ENCODE results near the gene OR56A3. TPM values are rescaled to one million over a fixed set of nuclear protein-coding genes. Genes with fewer than 3 reads are reported as not detected.

The OR56A3 gene
- total and polyA plus RNA-seq, 2 of the 4 experiments (the other 2 are of a cell fraction): not detected

DNA sequence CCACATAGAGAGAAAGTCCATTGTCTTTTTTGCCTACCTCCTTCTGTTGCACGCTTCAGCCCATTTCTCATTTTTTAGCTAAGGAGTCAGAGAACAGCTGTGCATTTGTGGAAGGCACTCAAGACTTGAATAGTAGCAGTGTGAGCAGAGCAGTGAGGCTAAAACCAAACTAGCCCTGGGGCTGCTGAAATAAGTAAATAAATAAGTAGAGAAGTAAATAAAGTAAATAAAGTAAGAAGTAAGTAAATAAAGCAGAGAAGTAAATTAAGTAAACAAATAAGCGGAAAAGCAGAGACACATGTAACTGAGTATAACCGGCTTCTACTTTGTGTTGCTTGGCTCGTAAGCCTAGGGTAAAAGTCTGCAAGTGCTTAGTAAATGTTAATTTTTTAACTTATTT lies 47.2 kb downstream of the OR56A3 start:
- POLR2A ChIA-PET (ENCODE audit: unreplicated experiment): no interaction called here
- Histone ChIP-seq H2BK5ac (ENCODE audit: low read depth, low read length, poor library complexity, severe bottlenecking) (no peak overlapping the region), H4K20me1 (ENCODE audit: insufficient read depth, low read length) (no peaks in the 10 kb centered on the region), H3K23ac (ENCODE audit: low read depth, low read length) (no peak overlapping the region), H2AFZ (replicated peaks; ENCODE audit: low read length, poor library complexity) (no peak overlapping the region), H2AK5ac (ENCODE audit: low read depth, low read length) (no peak overlapping the region), H3K27ac (ENCODE audit: insufficient read depth, low read length) (no peak overlapping the region), H3K9ac (ENCODE audit: low read depth, low read length) (no peak overlapping the region), H4K91ac (ENCODE audit: insufficient read depth, low read depth, low read length) (no peak overlapping the region), H3K27me3 (ENCODE audit: control insufficient read depth, insufficient read depth, low read length) (no peaks in the 10 kb centered on the region), H3K79me1 (ENCODE audit: low read depth in 1 of 2, low read length in 2 of 2) (no peaks in the 10 kb centered on the region), H2BK20ac (ENCODE audit: low read depth, low read length) (no peak overlapping the region), H4K8ac (ENCODE audit: low read depth in 2 of 2, low read length in 2 of 2) (no peak overlapping the region), H3K14ac (replicated peaks; ENCODE audit: low read depth, low read length) (no peak overlapping the region), H3K4me2 (ENCODE audit: low read depth, low read length) (no peak overlapping the region), H3K4me1 (ENCODE audit: control insufficient read depth, insufficient read depth, low read length) (no peaks in the 10 kb centered on the region), H3K18ac (ENCODE audit: low read depth, low read length) (no peak overlapping the region), H3K4me3 (ENCODE audit: insufficient read depth, low read depth, low read length) (no peak overlapping the region), H2BK120ac (ENCODE audit: low read depth, low read length) (no peak overlapping the region), H2AK9ac (replicated peaks; ENCODE audit: low read depth, low read length, poor library complexity) (no peak overlapping the region), H3K36me3 (ENCODE audit: control insufficient read depth, insufficient read depth, low read length) (no peaks in the 10 kb centered on the region), H3K9me1 (ENCODE audit: insufficient read depth, low read length) (no peaks in the 10 kb centered on the region), H3K4ac (ENCODE audit: low read depth, low read length) (no peak overlapping the region), H2BK15ac (ENCODE audit: low read depth, low read length) (no peak overlapping the region), H3K9me3 (ENCODE audit: control insufficient read depth, insufficient read depth, low read length) (peaks cover 8% of the 10 kb centered on the region), H3K56ac (ENCODE audit: extremely low read depth, insufficient read depth, low read length) (no peak overlapping the region), H4K5ac (ENCODE audit: low read depth, low read length) (no peak overlapping the region)
- TF ChIP-seq NFE2L2 (IDR thresholded peaks at IDR 0.05; ENCODE audit: low read depth, low read length) (no peak), MAZ (IDR thresholded peaks at IDR 0.05; ENCODE audit: borderline replicate concordance, low read depth, low read length) (no peak), CEBPB (IDR thresholded peaks at IDR 0.05; ENCODE audit: low read depth, low read length) (no peak), MAFK (IDR thresholded peaks at IDR 0.05; ENCODE audit: low read depth, low read length) (no peak), RCOR1 (IDR thresholded peaks at IDR 0.05; ENCODE audit: insufficient replicate concordance, low read length) (no peak), RAD21 (IDR thresholded peaks at IDR 0.05; ENCODE audit: low read length) (no peak), CHD1 (IDR thresholded peaks at IDR 0.05; ENCODE audit: low read depth, low read length) (no peak), BHLHE40 (IDR thresholded peaks at IDR 0.05; ENCODE audit: low read depth, low read length) (no peak), SMC3 (IDR thresholded peaks at IDR 0.05; ENCODE audit: low read depth, low read length) (no peak), FOS (IDR thresholded peaks at IDR 0.05; ENCODE audit: low read depth, low read length) (no peak), POLR2A (IDR thresholded peaks at IDR 0.05; ENCODE audit: low read depth, low read length) (no peak), MXI1 (IDR thresholded peaks at IDR 0.05; ENCODE audit: borderline replicate concordance, low read depth, low read length) (no peak)
- TF ChIP-seq, protein P1, sequence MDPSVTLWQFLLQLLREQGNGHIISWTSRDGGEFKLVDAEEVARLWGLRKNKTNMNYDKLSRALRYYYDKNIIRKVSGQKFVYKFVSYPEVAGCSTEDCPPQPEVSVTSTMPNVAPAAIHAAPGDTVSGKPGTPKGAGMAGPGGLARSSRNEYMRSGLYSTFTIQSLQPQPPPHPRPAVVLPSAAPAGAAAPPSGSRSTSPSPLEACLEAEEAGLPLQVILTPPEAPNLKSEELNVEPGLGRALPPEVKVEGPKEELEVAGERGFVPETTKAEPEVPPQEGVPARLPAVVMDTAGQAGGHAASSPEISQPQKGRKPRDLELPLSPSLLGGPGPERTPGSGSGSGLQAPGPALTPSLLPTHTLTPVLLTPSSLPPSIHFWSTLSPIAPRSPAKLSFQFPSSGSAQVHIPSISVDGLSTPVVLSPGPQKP (IDR thresholded peaks at IDR 0.05; ENCODE audit: borderline replicate concordance, low read depth, low read length): no peak
- TF ChIP-seq, protein P2, sequence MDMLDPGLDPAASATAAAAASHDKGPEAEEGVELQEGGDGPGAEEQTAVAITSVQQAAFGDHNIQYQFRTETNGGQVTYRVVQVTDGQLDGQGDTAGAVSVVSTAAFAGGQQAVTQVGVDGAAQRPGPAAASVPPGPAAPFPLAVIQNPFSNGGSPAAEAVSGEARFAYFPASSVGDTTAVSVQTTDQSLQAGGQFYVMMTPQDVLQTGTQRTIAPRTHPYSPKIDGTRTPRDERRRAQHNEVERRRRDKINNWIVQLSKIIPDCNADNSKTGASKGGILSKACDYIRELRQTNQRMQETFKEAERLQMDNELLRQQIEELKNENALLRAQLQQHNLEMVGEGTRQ (IDR thresholded peaks at IDR 0.05; ENCODE audit: low read depth, low read length): no peak
- TF ChIP-seq, protein P3, sequence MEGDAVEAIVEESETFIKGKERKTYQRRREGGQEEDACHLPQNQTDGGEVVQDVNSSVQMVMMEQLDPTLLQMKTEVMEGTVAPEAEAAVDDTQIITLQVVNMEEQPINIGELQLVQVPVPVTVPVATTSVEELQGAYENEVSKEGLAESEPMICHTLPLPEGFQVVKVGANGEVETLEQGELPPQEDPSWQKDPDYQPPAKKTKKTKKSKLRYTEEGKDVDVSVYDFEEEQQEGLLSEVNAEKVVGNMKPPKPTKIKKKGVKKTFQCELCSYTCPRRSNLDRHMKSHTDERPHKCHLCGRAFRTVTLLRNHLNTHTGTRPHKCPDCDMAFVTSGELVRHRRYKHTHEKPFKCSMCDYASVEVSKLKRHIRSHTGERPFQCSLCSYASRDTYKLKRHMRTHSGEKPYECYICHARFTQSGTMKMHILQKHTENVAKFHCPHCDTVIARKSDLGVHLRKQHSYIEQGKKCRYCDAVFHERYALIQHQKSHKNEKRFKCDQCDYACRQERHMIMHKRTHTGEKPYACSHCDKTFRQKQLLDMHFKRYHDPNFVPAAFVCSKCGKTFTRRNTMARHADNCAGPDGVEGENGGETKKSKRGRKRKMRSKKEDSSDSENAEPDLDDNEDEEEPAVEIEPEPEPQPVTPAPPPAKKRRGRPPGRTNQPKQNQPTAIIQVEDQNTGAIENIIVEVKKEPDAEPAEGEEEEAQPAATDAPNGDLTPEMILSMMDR (conservative IDR thresholded peaks at IDR 0.05; ENCODE audit: low read depth, low read length): no peak
- DNase-seq: no peak
- WGBS, 2 experiments (ENCODE audit: extremely low coverage in 2 of 2, insufficient read length in 1 of 2): no CpG with 5 or more reads among the region's 4 CpGs
- intact Hi-C loops (cut with micrococcal nuclease) (no loop called here), dilution Hi-C loops (cut with HindIII; ENCODE audit: low sequenced_read_pairs, unreplicated experiment) (no loop called here), in situ Hi-C loops (cut with MboI; ENCODE audit: low sequenced_read_pairs) (no loop called here)
- CTCF ChIA-PET: no interaction called here
- no peak for ATAC-seq (ENCODE audit: low read depth)
- BruUV-seq (replicated peaks): no TSS peak
